Fibroblast of upper back skin (primary cell): ENCODE measurements around the gene GAB3.

Experiments used
- DNase-seq: peaks from one replicate; pipeline ENCODE4 v3.0.0-alpha.2; 2013

GAB3 gene

DNA sequence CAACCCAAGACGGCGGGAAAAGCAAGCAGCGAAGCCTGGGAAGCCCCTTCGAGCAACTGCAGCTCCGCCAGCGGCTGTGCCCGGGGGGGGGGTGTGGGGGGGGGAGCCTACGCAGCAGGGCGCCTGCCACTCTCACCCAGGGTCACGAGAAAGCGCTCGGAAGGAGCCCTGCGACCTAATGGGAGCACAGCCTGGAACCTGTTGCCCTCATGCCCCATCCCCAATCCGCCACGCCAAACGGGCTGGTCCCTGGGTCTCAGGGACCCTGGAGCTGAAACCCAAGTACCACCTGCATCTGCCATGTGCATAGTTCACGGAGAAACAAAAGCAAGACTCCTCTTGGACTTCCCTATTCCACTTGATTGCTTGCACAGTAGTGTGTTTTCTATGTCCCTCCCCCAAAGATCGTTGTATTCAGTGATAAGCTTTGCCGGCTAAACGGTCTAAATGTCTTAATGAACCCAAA is 359 bp upstream of the GAB3 start:
- no peak for DNase-seq

DNA sequence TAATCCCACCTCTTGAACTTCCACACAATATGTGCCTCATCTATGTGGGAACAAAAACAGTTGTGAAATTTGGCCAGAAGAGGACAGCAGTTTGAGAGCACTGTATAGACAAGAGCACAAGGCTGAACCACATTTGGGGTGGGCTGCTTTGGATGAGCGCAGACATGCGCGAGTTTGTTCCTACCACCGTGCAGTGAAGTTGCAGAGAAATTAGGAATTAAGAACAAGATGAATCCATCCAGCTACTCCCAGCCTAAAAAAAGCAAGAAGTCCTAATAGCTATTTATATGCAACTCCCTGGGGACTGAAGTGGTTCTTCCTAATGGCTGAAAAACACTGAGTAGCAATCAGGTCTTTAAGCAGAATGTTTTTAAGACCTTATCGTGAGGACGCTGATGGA is 1.0 kb downstream of the GAB3 start:
- no peak for DNase-seq

DNA sequence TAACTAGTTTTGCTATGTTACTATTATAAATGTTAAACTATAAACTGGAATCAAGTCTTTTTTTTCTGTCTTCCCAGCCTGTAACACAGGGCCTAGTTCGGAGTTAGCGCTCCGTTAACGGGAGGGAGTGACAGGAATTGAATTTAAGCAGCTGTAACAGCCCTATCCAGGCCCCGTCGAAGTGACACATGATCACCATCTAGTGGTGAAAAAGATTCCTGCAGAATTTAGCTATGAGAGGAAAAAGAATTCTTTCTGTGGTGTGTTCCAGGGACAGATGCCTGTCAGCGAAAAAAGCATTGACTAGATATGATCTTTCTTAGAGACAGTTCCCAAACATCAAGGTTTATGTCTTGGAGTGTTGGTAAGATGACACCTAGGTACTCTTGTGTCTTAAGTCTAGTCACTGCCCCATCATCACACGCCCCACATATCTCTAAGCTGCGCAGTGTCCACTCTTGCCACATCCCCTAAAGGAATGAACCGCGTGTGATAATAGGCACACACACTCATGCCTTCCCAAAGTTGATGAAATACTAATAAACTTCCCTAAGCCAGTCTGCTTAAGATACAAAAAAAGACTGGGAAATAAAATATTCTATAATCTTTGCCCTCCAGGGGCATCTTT is 2.1 kb downstream of the GAB3 start:
- peak; percentile 55 for DNase-seq

DNA sequence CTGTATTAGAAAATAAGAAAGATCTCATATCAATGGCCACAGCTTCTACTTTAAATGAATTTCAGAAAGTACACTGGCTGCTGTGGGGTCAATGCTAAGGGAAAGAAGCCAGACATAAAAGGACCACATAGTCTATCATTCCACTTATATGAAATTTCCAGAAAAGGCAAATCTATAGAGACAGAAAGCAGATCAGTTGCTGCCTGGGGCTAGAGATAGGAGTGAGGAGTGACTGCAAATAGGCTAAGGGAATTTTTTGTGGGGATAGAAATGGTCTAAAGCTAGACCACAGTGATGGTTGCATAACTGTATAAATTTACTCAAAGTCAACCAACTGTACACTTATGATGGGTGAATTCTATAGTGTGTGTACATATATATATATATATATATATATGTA is 8.3 kb downstream of the GAB3 start:
- DNase-seq, result no peak

DNA sequence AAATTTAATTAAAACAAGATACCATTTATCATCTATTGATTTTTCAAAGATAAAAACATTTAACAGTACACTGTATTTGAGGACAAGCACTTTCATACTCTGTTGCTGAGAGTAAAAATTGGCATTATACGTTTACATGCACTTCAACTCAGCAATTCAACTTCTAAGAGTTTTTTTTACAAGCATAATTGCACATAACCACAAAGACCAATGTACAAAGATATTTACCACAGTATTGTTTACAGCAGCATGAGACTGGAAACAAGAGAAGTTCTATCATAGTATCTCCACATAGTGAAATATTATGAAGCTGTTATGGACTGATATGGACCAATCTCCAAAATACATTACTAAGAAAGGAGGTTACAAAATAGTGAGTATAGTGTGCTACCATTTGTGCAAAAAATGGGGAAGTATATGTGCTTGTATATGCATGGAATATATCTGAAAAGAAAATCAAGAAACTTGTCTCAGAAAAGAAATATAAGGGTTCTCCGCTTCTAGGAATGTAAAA is 10.9 kb downstream of the GAB3 start:
- no peak for DNase-seq

DNA sequence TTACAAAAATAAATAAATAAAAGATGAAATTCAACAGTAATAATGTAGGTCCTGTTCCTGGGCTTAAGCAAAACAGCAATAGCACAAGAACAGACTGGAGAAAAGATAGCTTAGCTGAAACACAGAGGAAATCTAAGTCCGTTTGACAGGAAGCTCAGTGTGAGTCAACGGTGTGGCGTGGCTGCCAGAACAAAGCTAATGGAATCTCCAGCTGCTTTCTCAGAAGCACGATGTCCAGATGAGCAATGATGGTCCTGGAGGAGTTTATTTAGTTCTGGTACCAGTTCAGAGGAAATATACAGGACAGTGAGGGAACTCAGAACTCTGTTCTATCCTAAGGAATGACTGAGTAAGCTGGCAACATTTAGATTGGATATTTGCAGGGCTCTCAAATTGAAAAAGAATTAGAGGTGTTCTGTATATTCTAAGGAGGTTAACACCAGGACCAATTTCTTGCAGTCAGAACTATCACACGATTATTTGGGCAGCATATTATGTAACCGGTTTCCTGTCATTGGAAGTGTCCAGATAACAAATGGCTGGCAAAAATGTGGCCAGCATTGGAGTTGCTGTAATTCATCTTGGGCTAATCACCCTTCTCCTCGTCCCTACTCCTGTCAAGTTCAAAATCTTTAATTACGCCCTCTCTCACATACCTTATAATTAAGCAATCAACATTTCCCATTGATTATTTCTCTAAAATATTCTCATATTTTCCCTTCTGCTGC is 12.7 kb downstream of the GAB3 start:
- peak; percentile 77 for DNase-seq

DNA sequence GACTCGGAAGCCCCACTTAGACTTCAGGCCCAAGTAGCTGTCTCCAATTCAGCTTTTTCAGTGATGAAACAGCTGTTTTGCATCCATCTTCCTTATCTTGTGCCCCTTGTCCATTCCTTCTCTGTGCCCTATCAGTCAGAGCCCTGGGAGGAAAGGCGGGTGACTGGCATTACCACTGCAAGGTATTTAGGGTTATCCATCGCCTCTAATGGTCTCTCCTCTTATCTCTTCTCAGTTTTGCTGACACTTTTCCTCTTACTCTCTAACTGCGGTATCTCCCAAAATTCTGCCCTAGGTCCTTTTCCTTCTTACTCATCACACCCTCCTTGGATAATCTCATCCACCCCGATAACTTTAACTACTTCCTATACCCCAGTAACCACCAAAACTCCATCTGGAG is 13.7 kb downstream of the GAB3 start:
- DNase-seq, result no peak

DNA sequence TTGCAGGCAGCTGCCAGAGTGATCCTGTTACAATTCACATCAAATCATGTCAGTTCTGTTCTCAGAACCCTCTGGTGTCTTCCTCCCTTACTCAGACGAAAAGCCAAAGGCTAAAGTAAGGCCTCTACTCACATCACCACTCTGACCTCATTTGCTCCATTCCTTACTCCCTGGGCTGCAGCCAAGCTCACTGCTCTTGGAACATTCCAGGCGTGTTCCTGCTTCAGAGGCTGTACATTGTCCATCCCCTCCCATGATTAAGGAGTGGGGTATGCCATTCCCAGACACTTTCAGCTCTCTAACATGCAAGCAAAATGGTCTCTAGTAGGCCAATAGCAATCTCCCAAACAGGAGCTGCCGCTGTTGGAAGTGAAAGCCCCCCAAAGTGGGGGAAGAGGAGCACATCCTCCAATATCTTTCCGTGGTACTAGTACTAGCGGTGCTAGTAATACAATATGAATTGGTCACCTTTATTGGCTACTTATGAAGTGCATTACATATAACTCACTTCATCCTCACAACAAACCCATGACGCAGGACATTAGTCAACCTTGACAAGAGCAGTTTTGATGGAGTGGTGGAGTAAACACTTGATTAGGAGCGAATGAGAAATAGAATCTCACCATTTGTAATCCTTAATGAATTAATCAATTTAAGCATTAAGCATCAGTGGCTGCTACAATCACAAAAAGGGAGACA is 15.0 kb downstream of the GAB3 start:
- DNase-seq, result peak; percentile 94

DNA sequence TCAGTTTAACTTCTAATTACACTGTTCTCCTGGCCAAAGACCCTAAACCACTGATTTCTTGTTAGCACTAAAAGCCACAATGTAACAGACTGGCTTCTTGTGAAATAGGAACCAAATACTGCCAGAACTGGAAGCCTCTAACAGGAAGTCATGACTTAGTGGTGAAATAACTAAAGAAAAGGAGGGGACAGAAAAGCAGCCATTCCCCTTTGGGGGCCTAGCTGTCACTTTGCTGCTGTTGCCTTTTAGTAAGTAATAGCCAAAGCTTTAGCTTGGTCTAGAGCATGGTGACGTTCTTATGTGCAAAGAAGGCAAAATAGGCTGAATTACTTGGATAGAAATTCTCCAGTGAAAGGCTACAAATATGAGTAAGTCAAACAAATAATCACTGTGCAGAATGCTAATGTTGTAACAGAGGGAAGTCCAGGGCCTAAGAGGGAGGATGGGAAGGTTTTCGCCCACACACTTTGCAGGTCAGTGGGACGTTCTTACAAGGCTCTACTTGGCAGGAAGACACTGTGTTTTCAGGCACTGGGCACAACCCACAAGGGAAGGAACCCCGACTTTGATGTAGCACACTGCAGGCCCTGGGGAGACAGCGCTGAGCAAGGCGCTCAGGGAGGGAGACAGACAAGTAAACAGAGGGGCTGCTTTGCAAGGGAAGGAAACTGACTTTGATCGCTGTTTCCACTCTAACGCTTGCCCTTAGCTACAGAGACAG is 16.7 kb downstream of the GAB3 start:
- DNase-seq, result peak; percentile 32

DNA sequence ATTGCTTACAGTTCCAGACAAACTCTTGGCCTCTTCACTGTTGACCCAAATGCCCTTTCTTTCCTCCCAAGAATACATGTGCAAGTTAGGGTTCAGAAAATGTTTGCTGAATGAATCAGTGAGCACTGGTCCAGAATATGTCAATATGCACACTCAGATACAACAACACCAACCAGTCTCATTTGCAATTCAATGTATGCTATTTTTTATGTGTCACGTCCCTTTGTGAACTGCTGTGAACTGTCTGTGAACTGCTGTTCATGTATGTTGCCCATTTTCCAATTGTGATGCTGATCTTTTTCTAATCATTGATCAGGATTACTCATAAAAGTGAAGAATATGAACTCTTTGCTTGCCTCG is 17.8 kb downstream of the GAB3 start:
- DNase-seq, result no peak

DNA sequence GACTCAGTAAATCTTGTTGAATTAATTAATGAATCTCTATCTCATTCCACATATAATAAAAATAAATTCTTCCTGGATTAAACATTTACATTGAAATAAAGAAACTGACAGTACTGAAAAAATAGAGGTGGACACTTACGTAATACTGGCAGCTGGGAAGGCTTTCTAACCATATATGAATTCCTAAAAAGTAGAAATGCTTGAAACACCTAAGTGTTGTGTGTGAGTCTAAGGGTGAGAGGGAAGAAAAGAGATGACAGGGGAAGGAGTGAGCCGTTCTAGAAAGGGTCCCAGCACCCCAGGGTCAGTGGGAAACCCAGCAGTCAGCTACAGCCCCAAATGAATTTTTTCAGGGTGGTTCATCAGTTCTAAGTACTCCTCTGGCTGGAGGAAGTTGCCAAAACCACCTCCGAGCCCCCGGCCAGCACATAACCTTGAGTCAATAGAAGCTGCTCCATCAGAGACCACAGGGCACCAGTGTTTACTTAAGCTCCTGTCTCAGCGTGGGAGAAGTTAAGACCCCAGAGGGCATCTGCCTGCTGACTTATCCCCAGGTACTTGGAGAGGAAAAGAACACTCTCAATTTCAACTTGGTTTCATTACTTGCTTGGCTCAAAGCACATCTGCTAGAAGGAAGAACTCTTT is 18.3 kb downstream of the GAB3 start:
- DNase-seq, result peak; percentile 56

DNA sequence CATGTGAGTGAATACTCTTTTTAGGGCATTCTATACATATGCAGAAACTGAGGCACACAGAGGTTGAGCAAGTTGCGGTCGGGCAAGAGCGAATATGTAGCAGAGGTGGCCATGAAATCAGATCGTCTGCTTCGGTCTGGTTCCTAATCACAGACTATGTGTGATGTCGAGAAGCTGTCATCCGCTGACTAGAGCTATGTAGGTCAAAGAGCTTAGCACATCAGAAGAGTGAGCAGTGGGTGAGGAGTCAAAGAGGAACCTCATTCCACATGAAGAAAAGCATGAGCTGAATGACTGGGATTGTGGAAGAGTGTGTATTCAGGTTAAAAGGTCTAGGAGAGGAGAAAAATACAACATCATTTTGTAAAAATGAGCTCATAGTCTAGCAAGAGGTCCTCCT is 19.0 kb downstream of the GAB3 start:
- DNase-seq, result no peak

DNA sequence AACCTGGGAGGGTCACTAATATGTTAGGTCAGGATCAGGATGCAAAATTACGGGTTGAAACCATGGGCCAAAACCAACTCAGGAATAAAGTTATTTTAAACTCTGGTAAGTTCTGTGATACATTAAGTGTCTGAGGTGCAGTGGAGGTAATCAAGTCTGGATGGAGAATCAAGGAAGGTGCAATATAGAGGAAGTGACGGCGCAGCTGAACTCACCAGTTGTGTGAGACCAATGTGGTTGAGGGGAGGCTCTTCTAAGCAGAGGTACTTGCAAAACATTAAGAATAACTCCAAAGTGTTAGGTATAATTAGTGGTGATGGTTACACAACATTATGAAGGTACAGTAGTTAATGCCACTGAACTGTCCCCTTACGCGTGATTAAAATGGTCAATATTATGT is 19.7 kb downstream of the GAB3 start:
- no peak for DNase-seq

DNA sequence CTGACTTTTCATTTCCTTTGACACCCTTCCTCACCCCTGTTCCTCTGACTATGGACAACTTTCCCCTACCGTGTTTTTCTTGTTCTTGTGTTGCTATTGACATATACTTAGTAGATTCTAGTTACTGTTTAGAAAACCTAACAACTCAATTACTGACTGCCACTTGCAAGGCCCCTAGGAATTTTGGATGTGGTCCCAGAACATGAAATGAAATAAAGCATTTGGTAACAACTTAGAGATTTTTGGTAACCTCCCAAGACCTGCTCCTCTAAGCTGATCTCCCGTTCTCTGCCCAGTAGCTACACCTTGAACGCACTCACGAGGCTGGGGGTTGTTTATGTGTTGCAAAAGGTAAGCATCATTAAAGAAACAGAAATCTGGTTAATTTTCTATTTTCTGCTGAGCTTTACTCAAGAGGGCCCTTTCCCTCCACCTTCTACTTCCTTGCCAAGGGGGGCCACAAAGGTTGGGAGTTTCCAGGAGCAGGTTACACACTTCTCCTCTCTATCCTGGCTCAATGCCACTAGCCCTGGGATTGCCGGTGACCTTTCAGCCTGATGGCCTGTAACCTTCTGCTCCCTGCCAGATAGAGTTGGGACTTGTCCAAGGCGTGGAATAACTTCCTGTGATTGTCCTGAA is 20.5 kb downstream of the GAB3 start:
- peak; percentile 87 for DNase-seq

DNA sequence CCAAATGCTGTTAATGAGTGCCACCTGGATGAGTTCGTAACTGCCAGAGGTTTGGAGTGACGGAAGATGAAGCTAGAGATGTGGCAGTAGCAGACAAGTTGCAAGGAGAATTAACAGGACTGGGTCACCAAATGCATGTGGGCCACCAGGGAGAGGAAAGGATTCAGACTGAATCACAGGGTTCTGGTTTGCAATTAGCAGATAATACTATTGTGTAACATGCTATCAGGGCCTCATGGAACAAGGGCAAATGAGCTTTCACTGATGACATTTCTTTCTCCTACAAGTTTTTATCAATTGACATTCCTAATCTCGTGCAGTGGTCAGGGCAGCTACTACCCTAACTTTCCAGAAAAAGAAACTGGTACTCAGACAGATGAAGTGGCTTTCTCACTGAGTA is 21.4 kb downstream of the GAB3 start:
- no peak for DNase-seq

DNA sequence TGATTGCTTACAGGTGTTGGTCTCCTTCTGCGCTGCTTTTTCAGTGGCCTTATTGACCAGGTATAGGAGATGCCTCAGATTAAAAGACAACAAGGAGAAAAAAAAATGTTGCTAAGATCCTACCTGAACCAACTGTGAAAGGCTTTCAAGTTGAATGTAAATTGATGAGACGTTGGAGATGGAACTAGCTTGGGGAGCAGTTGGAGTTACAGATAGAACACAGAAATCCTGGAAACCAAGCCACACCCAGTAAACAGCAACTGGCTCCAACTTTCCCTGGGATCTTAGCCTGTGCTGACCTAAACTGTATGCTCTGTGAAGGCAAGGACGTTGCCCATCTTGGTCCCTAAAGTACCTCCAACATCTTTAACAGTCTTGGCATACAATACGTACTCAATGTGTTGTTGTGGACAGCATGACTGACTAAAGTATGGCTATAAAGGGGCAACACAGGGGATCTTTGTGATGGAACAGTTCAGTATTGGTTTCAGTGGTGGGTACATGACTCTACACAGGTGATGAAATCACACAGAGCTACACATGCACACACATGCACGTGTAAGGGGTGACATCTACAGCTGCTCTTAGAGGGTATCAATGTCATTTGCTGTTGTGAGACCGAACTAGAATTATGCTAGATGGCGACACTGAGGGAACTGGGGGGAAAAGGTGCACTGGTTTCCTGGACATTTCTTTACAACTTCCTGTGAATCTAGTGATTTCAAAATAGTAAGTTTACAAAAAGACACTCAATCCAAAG is 22.3 kb downstream of the GAB3 start:
- DNase-seq, result no peak

DNA sequence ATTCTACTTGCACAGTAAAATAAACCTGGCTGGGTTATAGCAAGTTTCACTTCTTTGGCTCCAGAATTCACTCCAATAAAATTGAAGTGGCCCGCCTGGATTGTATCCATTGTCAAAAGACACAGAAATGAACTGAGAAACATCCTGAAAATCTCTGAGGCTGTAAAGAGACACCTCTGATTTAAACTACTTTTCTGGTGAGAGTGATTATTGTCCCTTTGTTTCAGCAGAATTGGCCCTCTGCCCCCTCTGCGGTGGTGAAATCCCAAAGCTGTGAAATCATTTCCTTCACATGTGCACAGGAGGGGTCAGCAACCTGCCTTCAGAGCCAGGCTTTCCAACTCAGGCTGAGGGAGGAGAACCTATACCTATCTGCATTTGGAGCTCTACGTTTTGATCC is 23.0 kb downstream of the GAB3 start:
- peak; percentile 78 for DNase-seq

DNA sequence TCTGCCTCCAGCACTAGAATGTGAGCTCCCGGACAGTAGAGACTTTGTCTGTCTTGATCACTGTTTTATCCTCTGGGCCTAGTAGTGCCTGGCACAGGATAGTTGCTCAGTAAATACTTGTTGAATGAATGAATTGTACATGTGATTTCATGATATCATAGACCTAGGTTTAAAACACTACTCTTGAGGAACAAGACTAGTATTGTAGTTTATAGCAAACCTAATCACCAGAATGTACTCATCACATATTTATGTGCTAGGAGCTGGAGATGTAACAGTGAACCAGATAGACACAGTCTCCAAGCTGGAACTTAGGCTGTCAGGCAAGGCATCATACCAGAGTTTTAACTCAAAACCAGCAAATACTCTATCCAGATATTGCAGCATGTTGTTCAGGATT is 23.5 kb downstream of the GAB3 start:
- DNase-seq, result peak; percentile 39

DNA sequence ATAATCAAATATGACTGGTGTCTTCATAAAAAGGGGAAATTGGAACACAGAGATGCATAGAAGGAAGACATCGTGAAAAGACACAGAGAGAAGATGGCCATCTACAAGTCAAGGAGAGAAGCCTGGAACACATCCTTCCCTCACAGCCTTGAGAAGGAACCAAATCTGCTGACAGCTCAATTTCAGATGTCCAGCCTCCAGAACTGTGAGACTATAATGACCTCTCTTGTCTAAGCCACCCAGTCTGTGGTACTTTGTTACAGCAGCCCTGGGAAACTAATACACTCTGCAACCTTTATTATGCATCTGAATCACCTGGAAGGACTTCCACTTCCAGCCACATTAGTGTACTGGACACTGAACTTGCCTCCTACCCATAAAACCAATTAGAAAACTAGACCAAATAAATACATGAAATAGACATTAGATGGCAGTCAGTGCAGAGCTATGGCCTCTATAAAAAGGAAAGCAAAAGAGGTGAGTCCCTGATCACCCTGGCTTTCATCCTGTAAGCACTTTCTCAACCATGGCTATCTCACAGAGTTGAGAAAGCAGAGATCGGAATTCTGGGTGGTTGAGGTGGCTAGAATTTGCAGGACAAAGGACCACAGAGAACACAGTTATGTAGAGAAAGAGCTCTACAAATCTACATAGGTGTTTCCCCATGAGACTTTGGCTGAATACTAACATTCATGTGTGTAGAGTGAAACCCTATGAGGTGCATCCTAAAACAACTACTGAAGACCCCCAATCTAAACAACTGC is 25.7 kb downstream of the GAB3 start:
- no peak for DNase-seq

DNA sequence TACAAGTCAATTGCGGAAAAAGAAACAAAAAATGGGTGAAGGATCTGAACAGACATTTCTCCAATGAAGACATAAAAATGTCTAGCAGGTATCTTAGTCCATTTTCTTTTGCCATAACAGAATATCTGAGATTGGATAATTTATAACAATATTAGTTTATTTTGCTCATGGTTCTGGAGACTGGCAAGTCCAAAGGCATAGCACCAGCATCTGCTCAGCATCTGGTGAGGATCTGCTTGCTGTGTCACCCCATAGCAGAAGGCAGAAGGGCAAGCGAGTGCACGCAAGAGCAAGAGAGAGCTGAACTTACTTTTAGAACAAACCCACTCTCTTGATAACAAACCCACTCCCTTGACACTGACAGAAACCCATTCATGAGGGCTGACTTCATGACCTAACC is 29.7 kb downstream of the GAB3 start:
- DNase-seq, result no peak

DNA sequence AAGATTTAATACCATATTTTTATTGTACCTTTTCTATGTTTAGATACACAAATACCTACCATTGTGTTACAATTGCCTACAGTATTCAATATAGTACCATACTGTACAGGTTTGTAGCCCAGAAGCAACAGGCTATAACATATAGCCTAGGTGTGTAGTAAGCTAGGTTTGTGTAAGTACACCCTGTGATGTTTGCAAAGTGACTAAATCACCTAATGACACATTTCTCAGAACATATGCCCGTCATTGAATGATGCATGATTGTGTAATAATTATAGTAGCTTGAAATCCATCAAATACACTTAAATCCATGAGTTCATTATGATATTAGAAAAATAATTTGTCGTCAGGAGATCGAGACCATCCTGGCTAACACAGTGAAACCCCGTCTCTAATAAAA is 30.8 kb downstream of the GAB3 start:
- no peak for DNase-seq
